ENCODE results near the gene FANCC. TPM values are rescaled to one million over a fixed set of nuclear protein-coding genes. Genes with fewer than 3 reads are reported as not detected.

FANCC gene
- total and polyA plus RNA-seq, 2 of the 8 experiments (the other 6 are each of a cell fraction or from before 2014, with no cell fraction given) = 7.8 to 15.2 TPM

- no peaks in the 10 kb centered on the region for H3K79me1 ChIP-seq (ENCODE audit: low read depth, low read length)
- TF ChIP-seq BACH1 (IDR thresholded peaks at IDR 0.05; ENCODE audit: low read length) (no peak), KDM1A (IDR thresholded peaks at IDR 0.05; ENCODE audit: borderline replicate concordance, low read length) (no peak), POLR2AphosphoS5 (IDR thresholded peaks at IDR 0.05; ENCODE audit: low read depth, low read length) (no peak), TBP (IDR thresholded peaks at IDR 0.05; ENCODE audit: low read depth, low read length) (no peak), SP4 (IDR thresholded peaks at IDR 0.05; ENCODE audit: low read length) (no peak), ZNF274 (IDR thresholded peaks at IDR 0.05; ENCODE audit: borderline replicate concordance, extremely low read depth, low read length) (no peak), YY1 (IDR thresholded peaks at IDR 0.05; ENCODE audit: low read depth, low read length) (no peak), CHD1 (IDR thresholded peaks at IDR 0.05; ENCODE audit: low read depth, low read length) (no peak), BCL11A (IDR thresholded peaks at IDR 0.05; ENCODE audit: low read depth in 2 of 2, low read length in 2 of 2) (no peak), MAFK (IDR thresholded peaks at IDR 0.05; ENCODE audit: low read depth, low read length) (no peak), PHF8 (conservative IDR thresholded peaks at IDR 0.05; ENCODE audit: low read depth, low read length) (no peak), CBX5 (IDR thresholded peaks at IDR 0.05; ENCODE audit: low read depth, low read length) (no peak), SIN3A (conservative IDR thresholded peaks at IDR 0.05 in 1 of 2, IDR thresholded peaks at IDR 0.05 in 1 of 2; ENCODE audit: low read depth in 1 of 2, low read length in 2 of 2) (no peak), RNF2 (IDR thresholded peaks at IDR 0.05; ENCODE audit: borderline replicate concordance, low read depth, low read length, missing control alignments, poor library complexity, severe bottlenecking) (no peak), MAX (IDR thresholded peaks at IDR 0.05) (no peak)
Observed at GRCh38 chr9:95325221-95325620, 7.7 kb upstream of the FANCC start.

More at GRCh38 chr9:95325221-95325620, 7.7 kb upstream of the FANCC start:
- Histone ChIP-seq H3K27me3 (replicated peaks in 1 of 4; ENCODE audit: control insufficient read depth in 3 of 4, extremely low read depth in 1 of 4, insufficient read depth in 3 of 4, low read length in 3 of 4) (no peaks in the 10 kb centered on the region), H3K56ac (replicated peaks; ENCODE audit: insufficient read length, low read depth, low read length) (no peak overlapping the region), H2AFZ (ENCODE audit: low read length) (no peak overlapping the region), H3K9me3 (ENCODE audit: insufficient read depth in 2 of 2, low read depth in 1 of 2, low read length in 1 of 2) (peaks cover 24 to 37% of the 10 kb centered on the region in 2 experiments), H3K18ac (ENCODE audit: extremely low read depth, low read length) (no peak overlapping the region), H2BK120ac (replicated peaks; ENCODE audit: low read depth, low read length) (no peak overlapping the region), H3K23ac (ENCODE audit: insufficient read length) (no peak overlapping the region), H3K4me1 (replicated peaks in 1 of 4; ENCODE audit: control insufficient read depth in 3 of 4, insufficient read depth in 4 of 4, low read length in 3 of 4) (no peaks in the 10 kb centered on the region), H2BK12ac (ENCODE audit: low read depth, low read length) (no peak overlapping the region), H4K91ac (replicated peaks; ENCODE audit: insufficient read length, low read length) (no peak overlapping the region), H3K14ac (ENCODE audit: insufficient read length) (no peak overlapping the region), H3K36me3 (ENCODE audit: control insufficient read depth in 2 of 4, insufficient read depth in 4 of 4, low read length in 3 of 4) (no peaks in the 10 kb centered on the region; a peak in 1 of 8 replicates), H4K20me1 (replicated peaks in 1 of 2; ENCODE audit: control insufficient read depth in 1 of 2, insufficient read depth in 2 of 2, low read length in 2 of 2) (no peaks in the 10 kb centered on the region), H3K4ac (replicated peaks; ENCODE audit: insufficient read length, low read depth, low read length) (no peak overlapping the region), H2BK5ac (ENCODE audit: low read depth, low read length) (no peak overlapping the region), H3K23me2 (ENCODE audit: low read depth, low read length) (no peaks in the 10 kb centered on the region), H3K9ac (replicated peaks in 1 of 4; ENCODE audit: extremely low read depth in 1 of 4, low read depth in 3 of 4, low read length in 3 of 4) (no peak overlapping the region), H3K27ac (ENCODE audit: low read depth, low read length) (no peak overlapping the region), H4K8ac (ENCODE audit: extremely low read depth, insufficient read depth, low read length) (no peak overlapping the region), H2AK5ac (ENCODE audit: low read depth, low read length) (no peak overlapping the region), H3K4me3 (ENCODE audit: extremely low read depth in 1 of 4, insufficient read depth in 2 of 4, low read depth in 3 of 4, low read length in 4 of 4) (no peak overlapping the region), H3K79me2 (ENCODE audit: control insufficient read depth in 1 of 2, insufficient read depth in 2 of 2, low read length in 2 of 2) (no peaks in the 10 kb centered on the region), H3K4me2 (ENCODE audit: insufficient read depth in 1 of 2, low read depth in 2 of 2, low read length in 2 of 2) (no peak overlapping the region), H4K5ac (ENCODE audit: insufficient read length, low read depth, low read length) (no peak overlapping the region), H2BK15ac (ENCODE audit: low read length) (no peak overlapping the region), H2BK20ac (ENCODE audit: low read length) (no peak overlapping the region)
- POLR2A ChIA-PET (ENCODE audit: partially characterized antibody) = no interaction called here
- WGBS, 2 experiments (ENCODE audit: extremely low coverage in 1 of 2, insufficient coverage in 1 of 2, insufficient read length in 1 of 2, insufficient replicate concordance in 2 of 2, low coverage in 1 of 2, low lambda C conversion rate in 2 of 2, missing lambda C conversion rate in 1 of 2) = 75% methylated on average over 1 of the region's 1 CpG; no CpG with 5 or more reads in 1 of the 2 experiments
- CTCF ChIA-PET (ENCODE audit: partially characterized antibody) = no interaction called here
- FAIRE-seq (no peak), DNase-seq (ENCODE audit: low read depth in 1 of 2, low spot score in 2 of 2) (no peak)
